ENCODE data around the gene MYBPC1. TPM values are rescaled to one million over a fixed set of nuclear protein-coding genes. Genes with fewer than 3 reads are reported as not detected.
"Not testable (repeated sequence)": the region's sequence is repeated elsewhere in the genome, so short reads cannot be mapped to it uniquely, and the experiment has no call there.

Gene MYBPC1
- not detected for total RNA-seq

- no peaks in the 10 kb centered on the region for H3K9me3 ChIP-seq
- TF ChIP-seq POLR2AphosphoS5 (IDR thresholded peaks at IDR 0.05; ENCODE audit: insufficient read depth in 1 of 2, low read depth in 1 of 2) (no peak), POLR2A (IDR thresholded peaks at IDR 0.05) (no peak), CTCF (IDR thresholded peaks at IDR 0.05) (no peak)
- H3K27ac ChIP-seq = no peak within 1 kb of the TSS
- H3K4me1 ChIP-seq = no peaks in the 10 kb centered on the region
- H3K27me3 ChIP-seq = no peaks in the 10 kb centered on the region
- intact Hi-C loops (cut with DNase I) = no loop called here
- no peaks in the 10 kb centered on the region for H3K36me3 ChIP-seq
- no peak for DNase-seq (ENCODE audit: extremely low spot score in 2 of 2)
- no peak within 1 kb of the TSS for H3K4me3 ChIP-seq
Observed at GRCh38 chr12:101594700-101595099, at the start of gene MYBPC1. Gene MYBPC1, plus strand, starts transcription at chr12:101594971. Its CDS starts 100 bp downstream, at chr12:101595071.

GRCh38 chr12:101551362-101552114 is 43.2 kb upstream of the MYBPC1 start:
- H3K36me3 ChIP-seq = no peaks in the 10 kb centered on the region
- no peak for TF ChIP-seq POLR2A (IDR thresholded peaks at IDR 0.05)
- TF ChIP-seq CTCF (IDR thresholded peaks at IDR 0.05) = no peak
- TF ChIP-seq POLR2AphosphoS5 (IDR thresholded peaks at IDR 0.05; ENCODE audit: insufficient read depth in 1 of 2, low read depth in 1 of 2) = no peak
- no peak for DNase-seq (ENCODE audit: extremely low spot score in 2 of 2)
- intact Hi-C loops (cut with DNase I) = no loop called here
- no peak overlapping the region for H3K4me3 ChIP-seq
- no peak overlapping the region for H3K27ac ChIP-seq
- H3K9me3 ChIP-seq = no peaks in the 10 kb centered on the region
- H3K4me1 ChIP-seq = peaks cover 13% of the 10 kb centered on the region
- no peaks in the 10 kb centered on the region for H3K27me3 ChIP-seq

GRCh38 chr12:101552277-101552676 is 42.5 kb upstream of the MYBPC1 start:
- Histone ChIP-seq H3K27me3 (no peaks in the 10 kb centered on the region), H3K9me3 (no peaks in the 10 kb centered on the region), H3K4me1 (peaks cover 13% of the 10 kb centered on the region), H3K4me3 (no peak overlapping the region), H3K27ac (no peak overlapping the region), H3K36me3 (no peaks in the 10 kb centered on the region)
- DNase-seq (ENCODE audit: extremely low spot score in 2 of 2) = no peak
- TF ChIP-seq CTCF (IDR thresholded peaks at IDR 0.05) (no peak), POLR2AphosphoS5 (IDR thresholded peaks at IDR 0.05; ENCODE audit: insufficient read depth in 1 of 2, low read depth in 1 of 2) (peak in 1 of 2 donors; percentile 15)
- intact Hi-C loops (cut with DNase I) = no loop called here

- no peak overlapping the region for H3K4me3 ChIP-seq
- no peak for TF ChIP-seq POLR2AphosphoS5 (IDR thresholded peaks at IDR 0.05; ENCODE audit: insufficient read depth in 1 of 2, low read depth in 1 of 2)
- no peak for TF ChIP-seq POLR2A (IDR thresholded peaks at IDR 0.05)
- no peak for TF ChIP-seq CTCF (IDR thresholded peaks at IDR 0.05)
- H3K27ac ChIP-seq = no peak overlapping the region
- intact Hi-C loops (cut with DNase I) = no loop called here
- H3K27me3 ChIP-seq = no peaks in the 10 kb centered on the region
- no peaks in the 10 kb centered on the region for H3K36me3 ChIP-seq
- no peaks in the 10 kb centered on the region for H3K9me3 ChIP-seq
- H3K4me1 ChIP-seq = peaks cover 7% of the 10 kb centered on the region
- no peak for DNase-seq (ENCODE audit: extremely low spot score in 2 of 2)
Observed at GRCh38 chr12:101557094-101557493, 37.7 kb upstream of the MYBPC1 start.

- H3K9me3 ChIP-seq; DNase-seq (ENCODE audit: extremely low spot score in 2 of 2); H3K27ac ChIP-seq; H3K36me3 ChIP-seq; H3K27me3 ChIP-seq; intact Hi-C loops (cut with DNase I); H3K4me1 ChIP-seq; H3K4me3 ChIP-seq: not testable (repeated sequence)
Observed at GRCh38 chr12:101558726-101559125, 36.0 kb upstream of the MYBPC1 start.
